HG03196 (cell line): ENCODE results near the gene KIF11.
"Not testable (repeated sequence)": the region's sequence is repeated elsewhere in the genome, so short reads cannot be mapped to it uniquely, and the experiment has no call there.

ENCODE experiments used
- ATAC-seq: cut with Tn5 transposase; IDR thresholded peaks from one replicate; pipeline ENCODE4 v1.9.1; 2021; ENCODE audit not compliant: unreplicated experiment

KIF11 gene

GRCh38 chr10:92592761-92593618 is at the start of gene KIF11:
Gene KIF11 (plus strand): TSS chr10:92593130. CDS start chr10:92593376, 246 bp downstream.
- ATAC-seq, result peak; percentile 77

- ATAC-seq, result no peak
Observed at GRCh38 chr10:92544296-92544695, 48.6 kb upstream of the KIF11 start.

GRCh38 chr10:92545556-92545955 is 47.4 kb upstream of the KIF11 start:
- no peak for ATAC-seq

GRCh38 chr10:92547676-92548075 is 45.3 kb upstream of the KIF11 start:
- ATAC-seq, result no peak

GRCh38 chr10:92550924-92551323 is 42.0 kb upstream of the KIF11 start:
- no peak for ATAC-seq

GRCh38 chr10:92552310-92552709 is 40.6 kb upstream of the KIF11 start:
- ATAC-seq, result no peak

GRCh38 chr10:92553959-92554358 is 39.0 kb upstream of the KIF11 start:
- no peak for ATAC-seq

GRCh38 chr10:92559046-92559445 is 33.9 kb upstream of the KIF11 start:
- ATAC-seq, result no peak

- ATAC-seq, result no peak
Observed at GRCh38 chr10:92562424-92562823, 30.5 kb upstream of the KIF11 start.

- ATAC-seq, result no peak
Observed at GRCh38 chr10:92567952-92568600, 24.9 kb upstream of the KIF11 start.

GRCh38 chr10:92569071-92569470 is 23.9 kb upstream of the KIF11 start:
- ATAC-seq, result no peak

- ATAC-seq, result not testable (repeated sequence)
Observed at GRCh38 chr10:92569663-92570062, 23.3 kb upstream of the KIF11 start.

- ATAC-seq, result no peak
Observed at GRCh38 chr10:92571649-92572048, 21.3 kb upstream of the KIF11 start.

- no peak for ATAC-seq
Observed at GRCh38 chr10:92572362-92573090, 20.4 kb upstream of the KIF11 start.

- peak; percentile 13 for ATAC-seq
Observed at GRCh38 chr10:92573091-92573797, 19.7 kb upstream of the KIF11 start.

GRCh38 chr10:92573798-92574547 is 19.0 kb upstream of the KIF11 start, which contains the start of gene IDE:
Gene IDE (minus strand): TSS chr10:92574093. CDS start chr10:92574019, 74 bp downstream.
- ATAC-seq, result peak; percentile 68

GRCh38 chr10:92574548-92575261 is 18.2 kb upstream of the KIF11 start:
- peak; percentile 5 for ATAC-seq

- no peak for ATAC-seq
Observed at GRCh38 chr10:92575961-92576360, 17.0 kb upstream of the KIF11 start.

GRCh38 chr10:92582347-92582746 is 10.6 kb upstream of the KIF11 start:
- ATAC-seq, result not testable (repeated sequence)
